Bronchial smooth muscle cell (primary cell): ENCODE data around the gene ACAD9. TPM values are rescaled to one million over a fixed set of nuclear protein-coding genes. Genes with fewer than 3 reads are reported as not detected.

Experiments
- total RNA-seq: library from RNA; depleted of rRNA; stranded (reverse); fragments of >200 nt; gene quantifications from 2 replicates; pipeline ENCODE4 v1.2.1, GENCODE V29; 2014

ACAD9 gene
- 30.7 and 36.7 TPM in 2 replicates for total RNA-seq

DNA sequence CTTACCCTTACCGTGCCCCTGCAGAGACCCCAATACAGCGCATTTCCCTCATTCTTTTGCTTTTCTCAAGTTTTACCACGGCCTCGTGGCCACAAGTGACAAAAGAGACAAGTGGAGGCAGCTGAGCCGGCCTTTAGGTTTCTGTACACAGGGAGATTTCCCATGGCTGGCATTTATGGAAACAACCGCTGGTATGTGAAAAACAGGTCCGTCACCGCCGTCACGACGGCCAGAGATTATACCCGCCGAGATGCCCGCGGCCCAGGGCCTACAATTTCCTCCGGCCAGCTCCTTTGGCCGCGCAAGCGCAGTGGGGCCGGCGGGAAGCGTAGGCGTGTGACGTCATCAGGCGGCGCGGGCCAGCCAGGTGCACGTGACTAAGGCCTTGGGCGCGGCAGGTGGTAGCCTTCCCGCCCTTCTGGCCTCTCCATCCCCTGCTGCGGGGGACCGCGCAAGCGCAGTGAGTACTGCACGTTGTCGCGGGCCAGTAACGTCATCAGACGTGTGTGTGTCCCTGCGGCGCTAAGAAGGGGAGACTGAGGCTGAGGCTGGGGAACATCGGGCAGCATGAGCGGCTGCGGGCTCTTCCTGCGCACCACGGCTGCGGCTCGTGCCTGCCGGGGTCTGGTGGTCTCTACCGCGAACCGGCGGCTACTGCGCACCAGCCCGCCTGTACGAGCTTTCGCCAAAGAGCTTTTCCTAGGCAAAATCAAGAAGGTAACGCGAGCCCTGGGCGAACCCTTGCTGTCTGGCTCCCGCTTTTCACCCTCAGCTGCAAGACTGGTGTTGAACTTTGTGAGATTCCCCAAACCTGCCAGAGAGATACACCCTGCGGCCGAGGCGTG is at the start of gene ACAD9:
Gene ACAD9, plus strand, starts transcription at position 496 of the 845 bp plus-strand sequence. Its CDS starts 72 bp downstream, at position 568.

Other genes starting within 250 kb of the ACAD9 start
- gene RPN1, start 228.8 kb upstream of the ACAD9 start, total RNA-seq, result 358 and 389 TPM in 2 replicates
- gene RAB7A, start 153.4 kb upstream of the ACAD9 start, total RNA-seq, result 51.7 and 57.2 TPM in 2 replicates
- gene CFAP92, start 114.5 kb downstream of the ACAD9 start, total RNA-seq, result under 0.01 TPM in 1 of 2 replicates, not detected in the other
- under 0.01 TPM in 1 of 2 replicates, not detected in the other for gene EFCC1, start 121.7 kb downstream of the ACAD9 start, total RNA-seq
- not detected in 2 replicates for gene GP9, start 181.2 kb downstream of the ACAD9 start, total RNA-seq
- 8.1 and 12.8 TPM in 2 replicates for gene RAB43, start 242.2 kb downstream of the ACAD9 start, total RNA-seq